HCT116 (cell line): Measurements from ENCODE around the gene TIMM13. TPM values are rescaled to one million over a fixed set of nuclear protein-coding genes. Genes with fewer than 3 reads are reported as not detected.

ENCODE experiments used
- ATAC-seq: fragments of 200-7000 bp; cut with Tn5 transposase; 2 replicates; pipeline ENCODE4 v1.9.1; 2020; ENCODE audit warnings: mild to moderate bottlenecking, moderate library complexity
- BruUV-seq: library from RNA; stranded (reverse); fragments of 400-500 nt; replicated peaks from 2 replicates; lab custom pipeline; 2021; lab: Mats Ljungman, UMichigan
- CTCF ChIA-PET: fragments of 300-600 bp; sonication (Branson Sonifier 250); formaldehyde crosslinking; loops from one replicate; lab custom pipeline; 2021; ENCODE audit warnings: antibody characterized with exemption; lab: Charles Lee
- POLR2A ChIA-PET: fragments of 300-600, 350-600 bp; sonication (Branson Sonifier 250); formaldehyde crosslinking; loops from one replicate; lab custom pipeline; 2021; ENCODE audit warnings: antibody characterized with exemption; lab: Charles Lee
- RAD21 ChIA-PET, 2 experiments: fragments of 300-600 bp; sonication (Branson Sonifier 250); formaldehyde crosslinking; loops; one replicate each; lab custom pipeline; 2023; ENCODE audit warnings: low total read pairs in 2 of 2; ENCODE audit not compliant: uncharacterized antibody in 2 of 2, unreplicated experiment in 2 of 2, low non-redundant PET in 1 of 2; lab: Charles Lee
- DNase-seq: peaks from one replicate; pipeline ENCODE4 v3.0.0-alpha.2; 2010; ENCODE audit warnings: low read depth, low spot score
- H2AFZ ChIP-seq: fragments of 200-600 bp; shearing (Covaris generic), sonication (generic); 2 replicates; pipeline ENCODE4 v1.6.1; 2017; ENCODE audit warnings: low read depth, mixed run types, mixed read lengths, antibody characterized with exemption, low read length; ENCODE audit not compliant: poor library complexity, severe bottlenecking
- H3K27ac ChIP-seq: 2 replicates; pipeline ENCODE4 v1.5.1; 2012; ENCODE audit warnings: low read depth, low read length
- H3K27me3 ChIP-seq: fragments of 200-600 bp; sonication (generic); 2 replicates; pipeline ENCODE4 v1.6.1; 2016; ENCODE audit warnings: mixed run types, low read length, mixed read lengths; ENCODE audit not compliant: insufficient read depth
- H3K36me3 ChIP-seq, 2 experiments: fragments of 200-500 bp in 1 of 2; fragments of 200-600 bp in 1 of 2; sonication (Bioruptor generic) in 1 of 2; sonication (generic) in 1 of 2; 2 replicates each; pipeline versions ENCODE4 v1.5.1 to v1.6.1; 2014 to 2016; ENCODE audit warnings: low read length in 2 of 2, inconsistent platforms in 1 of 2, mixed read lengths in 1 of 2, mixed run types in 1 of 2; ENCODE audit not compliant: insufficient read depth in 2 of 2, control insufficient read depth in 1 of 2
- H3K4me1 ChIP-seq, 2 experiments: fragments of 200-600 bp in 1 of 2; sonication (generic) in 1 of 2; 2 replicates each; pipeline versions ENCODE4 v1.5.1 to v1.6.1; 2012 to 2017; ENCODE audit warnings: low read length in 2 of 2, inconsistent platforms in 1 of 2, mild to moderate bottlenecking in 1 of 2, mixed read lengths in 1 of 2, mixed run types in 1 of 2, moderate library complexity in 1 of 2; ENCODE audit not compliant: insufficient read depth in 2 of 2, control insufficient read depth in 1 of 2
- H3K4me2 ChIP-seq: fragments of 200-600 bp; sonication (generic); 2 replicates; pipeline ENCODE4 v1.6.1; 2017; ENCODE audit warnings: mixed run types, low read length, mixed read lengths
- H3K4me3 ChIP-seq, 2 experiments: fragments of 200-600 bp in 1 of 2; sonication (generic) in 1 of 2; replicated peaks in 1 of 2; 2 replicates each; pipeline ENCODE4 v1.5.1; 2011 to 2016; ENCODE audit warnings: low read length in 2 of 2, control low read depth in 1 of 2, low read depth in 1 of 2, mild to moderate bottlenecking in 1 of 2, mixed read lengths in 1 of 2, mixed run types in 1 of 2
- H3K79me2 ChIP-seq: fragments of 200-600 bp; sonication (generic); 2 replicates; pipeline ENCODE4 v1.6.1; 2017; ENCODE audit warnings: mild to moderate bottlenecking, mixed run types, low read length, moderate library complexity, mixed read lengths; ENCODE audit not compliant: insufficient read depth
- H3K9ac ChIP-seq: fragments of 200-600 bp; sonication (generic); 2 replicates; pipeline ENCODE4 v1.6.1; 2016; ENCODE audit warnings: low read length, mixed read lengths
- H3K9me2 ChIP-seq: fragments of 200-600 bp; sonication (generic), shearing (Covaris generic); 2 replicates; pipeline ENCODE4 v1.6.1; 2017; ENCODE audit warnings: mixed run types, mild to moderate bottlenecking, moderate library complexity; ENCODE audit not compliant: insufficient read depth
- H3K9me3 ChIP-seq, 2 experiments: fragments of 200-500 bp in 1 of 2; fragments of 200-600 bp in 1 of 2; sonication (Bioruptor generic) in 1 of 2; sonication (generic) in 1 of 2; 2 replicates each; pipeline ENCODE4 v1.6.1; 2014 to 2017; ENCODE audit warnings: low read length in 2 of 2, mixed read lengths in 2 of 2, inconsistent platforms in 1 of 2, low read depth in 1 of 2, mild to moderate bottlenecking in 1 of 2, mixed run types in 1 of 2, moderate library complexity in 1 of 2; ENCODE audit not compliant: control insufficient read depth in 1 of 2, insufficient read depth in 1 of 2
- H4K20me1 ChIP-seq: fragments of 200-600 bp; sonication (generic), shearing (Covaris generic); 2 replicates; pipeline ENCODE4 v1.6.1; 2017; ENCODE audit warnings: mixed run types, mild to moderate bottlenecking, moderate library complexity; ENCODE audit not compliant: insufficient read depth
- CBX3 ChIP-seq: IDR thresholded peaks from 2 replicates; pipeline ENCODE4 v1.6.1; 2012; ENCODE audit warnings: low read depth
- CEBPB ChIP-seq: IDR thresholded peaks from 2 replicates; pipeline ENCODE4 v1.6.1; 2012; ENCODE audit warnings: low read depth
- CTCF ChIP-seq, 3 experiments: fragments of 200-600 bp in 1 of 3; sonication (generic) in 1 of 3; IDR thresholded peaks in 2 of 3; conservative IDR thresholded peaks in 1 of 3; 2 replicates each; pipeline ENCODE4 v1.5.1; 2012 to 2017; ENCODE audit warnings: low read depth in 2 of 3, low read length in 2 of 3, antibody characterized with exemption in 1 of 3, borderline replicate concordance in 1 of 3, control low read depth in 1 of 3, mild to moderate bottlenecking in 1 of 3, mixed read lengths in 1 of 3, mixed run types in 1 of 3, moderate library complexity in 1 of 3; ENCODE audit not compliant: insufficient read depth in 1 of 3
- EGR1 ChIP-seq: IDR thresholded peaks from 2 replicates; pipeline ENCODE4 v1.6.1; 2012; ENCODE audit warnings: low read depth
- ELF1 ChIP-seq: IDR thresholded peaks from 2 replicates; pipeline ENCODE4 v1.6.1; 2012; ENCODE audit warnings: low read depth, borderline replicate concordance
- EZH2 ChIP-seq: fragments of 200-600 bp; sonication (generic); IDR thresholded peaks from 2 replicates; pipeline ENCODE4 v1.6.1; 2017; ENCODE audit warnings: antibody characterized with exemption, mixed run types
- EZH2phosphoT487 ChIP-seq: fragments of 200-600 bp; IDR thresholded peaks from 2 replicates; pipeline ENCODE4 v1.6.1; 2018; ENCODE audit warnings: antibody characterized with exemption, borderline replicate concordance
- FOSL1 ChIP-seq: IDR thresholded peaks from 2 replicates; pipeline ENCODE4 v1.6.1; 2012; ENCODE audit warnings: low read depth
- JUND ChIP-seq: IDR thresholded peaks from 2 replicates; pipeline ENCODE4 v1.6.1; 2012
- POLR2AphosphoS5 ChIP-seq: IDR thresholded peaks from 2 replicates; pipeline ENCODE4 v1.6.1; 2011; ENCODE audit warnings: mild to moderate bottlenecking, low read depth, low read length, moderate library complexity
- RAD21 ChIP-seq: IDR thresholded peaks from 2 replicates; pipeline ENCODE4 v1.6.1; 2012; ENCODE audit warnings: low read depth, mild to moderate bottlenecking
- REST ChIP-seq: IDR thresholded peaks from 2 replicates; pipeline ENCODE4 v1.6.1; 2012; ENCODE audit warnings: low read depth
- SIN3A ChIP-seq: IDR thresholded peaks from 2 replicates; pipeline ENCODE4 v1.6.1; 2012; ENCODE audit warnings: low read depth
- SP1 ChIP-seq: IDR thresholded peaks from 2 replicates; pipeline ENCODE4 v1.6.1; 2012; ENCODE audit warnings: low read depth
- YY1 ChIP-seq: IDR thresholded peaks from 2 replicates; pipeline ENCODE4 v1.6.1; 2011; ENCODE audit warnings: low read length, low read depth, moderate library complexity, mild to moderate bottlenecking; ENCODE audit not compliant: insufficient replicate concordance; ENCODE audit errors: extremely low read depth
- ZFX ChIP-seq: fragments of 450-650 bp; IDR thresholded peaks from 2 replicates; pipeline ENCODE4 v1.6.1; 2017
- ZNF274 ChIP-seq: fragments of 200-500 bp; sonication (Bioruptor generic); IDR thresholded peaks from 2 replicates; pipeline ENCODE4 v1.6.1; 2014; ENCODE audit warnings: mild to moderate bottlenecking, low read depth, low read length, inconsistent platforms
- intact Hi-C: fragments of 100-400 bp; cut with micrococcal nuclease; formaldehyde crosslinking; loops from 2 replicates; pipeline ENCODE4 v1.10.0; 2022
- total RNA-seq: library from RNA; stranded (reverse); gene quantifications from one replicate; pipeline ENCODE4 v1.2.1, GENCODE V29; 2021; ENCODE audit not compliant: unreplicated experiment
- TF ChIP-seq, protein P1 (sequence below): IDR thresholded peaks from 2 replicates; pipeline ENCODE4 v1.6.1; 2012
- TF ChIP-seq, protein P2 (sequence below): IDR thresholded peaks from 2 replicates; pipeline ENCODE4 v1.6.1; 2012
- TF ChIP-seq, protein P3 (sequence below): IDR thresholded peaks from 2 replicates; pipeline ENCODE4 v1.6.1; 2011; ENCODE audit warnings: mild to moderate bottlenecking, low read length, moderate library complexity; ENCODE audit not compliant: insufficient replicate concordance; ENCODE audit errors: extremely low read depth

TIMM13 gene
- total RNA-seq, 1 experiment from 2014 or later, result 151 TPM

DNA sequence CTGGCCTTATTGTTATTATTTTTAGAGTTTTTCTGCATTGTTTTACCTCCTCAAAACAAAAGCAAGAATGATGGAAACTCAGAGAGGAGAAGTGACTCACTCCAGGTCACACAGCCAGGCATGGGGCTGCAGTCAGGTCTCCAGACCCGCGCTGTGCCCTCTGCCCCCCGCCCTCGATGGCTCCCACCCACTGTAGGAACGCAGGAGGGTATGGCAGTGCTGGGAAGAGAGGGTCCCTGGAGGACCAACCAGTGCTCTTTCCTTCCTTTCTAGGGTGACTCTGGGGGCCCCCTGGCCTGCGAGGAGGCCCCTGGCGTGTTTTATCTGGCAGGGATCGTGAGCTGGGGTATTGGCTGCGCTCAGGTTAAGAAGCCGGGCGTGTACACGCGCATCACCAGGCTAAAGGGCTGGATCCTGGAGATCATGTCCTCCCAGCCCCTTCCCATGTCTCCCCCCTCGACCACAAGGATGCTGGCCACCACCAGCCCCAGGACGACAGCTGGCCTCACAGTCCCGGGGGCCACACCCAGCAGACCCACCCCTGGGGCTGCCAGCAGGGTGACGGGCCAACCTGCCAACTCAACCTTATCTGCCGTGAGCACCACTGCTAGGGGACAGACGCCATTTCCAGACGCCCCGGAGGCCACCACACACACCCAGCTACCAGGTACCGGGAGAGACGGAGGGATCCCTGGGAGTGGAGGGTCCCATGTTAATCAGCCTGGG is 5.6 kb downstream of the TIMM13 start:
- ChIA-PET CTCF (no interaction called here), POLR2A (no interaction called here)
- Histone ChIP-seq H3K79me2 (peaks cover 43% of the 10 kb centered on the region), H3K4me3 (no peak overlapping the region)
- TF ChIP-seq EGR1 (no peak), CBX3 (no peak), ZFX (no peak), YY1 (no peak), SIN3A (no peak), ZNF274 (no peak), EZH2phosphoT487 (no peak), EZH2 (no peak), ELF1 (no peak), SP1 (no peak), CTCF (IDR thresholded peaks at IDR 0.05 in 2 of 3, conservative IDR thresholded peaks at IDR 0.05 in 1 of 3; ENCODE audit: borderline replicate concordance in 1 of 3, insufficient read depth in 1 of 3, low read depth in 2 of 3, low read length in 2 of 3) (no peak), REST (no peak), FOSL1 (no peak), RAD21 (no peak), POLR2AphosphoS5 (no peak), JUND (no peak), CEBPB (no peak)
- TF ChIP-seq, protein P1, sequence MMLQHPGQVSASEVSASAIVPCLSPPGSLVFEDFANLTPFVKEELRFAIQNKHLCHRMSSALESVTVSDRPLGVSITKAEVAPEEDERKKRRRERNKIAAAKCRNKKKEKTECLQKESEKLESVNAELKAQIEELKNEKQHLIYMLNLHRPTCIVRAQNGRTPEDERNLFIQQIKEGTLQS, result no peak
- TF ChIP-seq, protein P2, sequence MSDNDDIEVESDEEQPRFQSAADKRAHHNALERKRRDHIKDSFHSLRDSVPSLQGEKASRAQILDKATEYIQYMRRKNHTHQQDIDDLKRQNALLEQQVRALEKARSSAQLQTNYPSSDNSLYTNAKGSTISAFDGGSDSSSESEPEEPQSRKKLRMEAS, result no peak
- TF ChIP-seq, protein P3, sequence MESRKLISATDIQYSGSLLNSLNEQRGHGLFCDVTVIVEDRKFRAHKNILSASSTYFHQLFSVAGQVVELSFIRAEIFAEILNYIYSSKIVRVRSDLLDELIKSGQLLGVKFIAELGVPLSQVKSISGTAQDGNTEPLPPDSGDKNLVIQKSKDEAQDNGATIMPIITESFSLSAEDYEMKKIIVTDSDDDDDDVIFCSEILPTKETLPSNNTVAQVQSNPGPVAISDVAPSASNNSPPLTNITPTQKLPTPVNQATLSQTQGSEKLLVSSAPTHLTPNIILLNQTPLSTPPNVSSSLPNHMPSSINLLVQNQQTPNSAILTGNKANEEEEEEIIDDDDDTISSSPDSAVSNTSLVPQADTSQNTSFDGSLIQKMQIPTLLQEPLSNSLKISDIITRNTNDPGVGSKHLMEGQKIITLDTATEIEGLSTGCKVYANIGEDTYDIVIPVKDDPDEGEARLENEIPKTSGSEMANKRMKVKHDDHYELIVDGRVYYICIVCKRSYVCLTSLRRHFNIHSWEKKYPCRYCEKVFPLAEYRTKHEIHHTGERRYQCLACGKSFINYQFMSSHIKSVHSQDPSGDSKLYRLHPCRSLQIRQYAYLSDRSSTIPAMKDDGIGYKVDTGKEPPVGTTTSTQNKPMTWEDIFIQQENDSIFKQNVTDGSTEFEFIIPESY, result no peak
- TF ChIP-seq, all 23 proteins: peak for 0
- Histone ChIP-seq H3K9ac (no peak overlapping the region), H3K4me1 (peaks cover 6 to 13% of the 10 kb centered on the region in 2 experiments; a peak in 3 of 4 replicates), H4K20me1 (peaks cover 5% of the 10 kb centered on the region; the same call in 1 of the 2 replicates), H2AFZ (no peak overlapping the region), H3K27ac (no peak overlapping the region), H3K9me3 (no peaks in the 10 kb centered on the region), H3K9me2 (no peaks in the 10 kb centered on the region), H3K27me3 (no peaks in the 10 kb centered on the region), H3K4me2 (no peak overlapping the region), H3K36me3 (peaks cover 2 to 29% of the 10 kb centered on the region in 2 experiments; a peak in 2 of 4 replicates)
- intact Hi-C loops, result no loop called here
- no peak for ATAC-seq
- no TSS peak for BruUV-seq
- RAD21 ChIA-PET, result no interaction called here
- no peak for DNase-seq
